Measurements from ENCODE around the gene REEP1. TPM values are rescaled to one million over a fixed set of nuclear protein-coding genes. Genes with fewer than 3 reads are reported as not detected.

REEP1 gene
- total and polyA plus RNA-seq, 9 of the 15 experiments (the other 6 are each of a cell fraction or from before 2014, with no cell fraction given) = 0.11 to 0.67 (median 0.13) TPM

- TF ChIP-seq, protein P1, sequence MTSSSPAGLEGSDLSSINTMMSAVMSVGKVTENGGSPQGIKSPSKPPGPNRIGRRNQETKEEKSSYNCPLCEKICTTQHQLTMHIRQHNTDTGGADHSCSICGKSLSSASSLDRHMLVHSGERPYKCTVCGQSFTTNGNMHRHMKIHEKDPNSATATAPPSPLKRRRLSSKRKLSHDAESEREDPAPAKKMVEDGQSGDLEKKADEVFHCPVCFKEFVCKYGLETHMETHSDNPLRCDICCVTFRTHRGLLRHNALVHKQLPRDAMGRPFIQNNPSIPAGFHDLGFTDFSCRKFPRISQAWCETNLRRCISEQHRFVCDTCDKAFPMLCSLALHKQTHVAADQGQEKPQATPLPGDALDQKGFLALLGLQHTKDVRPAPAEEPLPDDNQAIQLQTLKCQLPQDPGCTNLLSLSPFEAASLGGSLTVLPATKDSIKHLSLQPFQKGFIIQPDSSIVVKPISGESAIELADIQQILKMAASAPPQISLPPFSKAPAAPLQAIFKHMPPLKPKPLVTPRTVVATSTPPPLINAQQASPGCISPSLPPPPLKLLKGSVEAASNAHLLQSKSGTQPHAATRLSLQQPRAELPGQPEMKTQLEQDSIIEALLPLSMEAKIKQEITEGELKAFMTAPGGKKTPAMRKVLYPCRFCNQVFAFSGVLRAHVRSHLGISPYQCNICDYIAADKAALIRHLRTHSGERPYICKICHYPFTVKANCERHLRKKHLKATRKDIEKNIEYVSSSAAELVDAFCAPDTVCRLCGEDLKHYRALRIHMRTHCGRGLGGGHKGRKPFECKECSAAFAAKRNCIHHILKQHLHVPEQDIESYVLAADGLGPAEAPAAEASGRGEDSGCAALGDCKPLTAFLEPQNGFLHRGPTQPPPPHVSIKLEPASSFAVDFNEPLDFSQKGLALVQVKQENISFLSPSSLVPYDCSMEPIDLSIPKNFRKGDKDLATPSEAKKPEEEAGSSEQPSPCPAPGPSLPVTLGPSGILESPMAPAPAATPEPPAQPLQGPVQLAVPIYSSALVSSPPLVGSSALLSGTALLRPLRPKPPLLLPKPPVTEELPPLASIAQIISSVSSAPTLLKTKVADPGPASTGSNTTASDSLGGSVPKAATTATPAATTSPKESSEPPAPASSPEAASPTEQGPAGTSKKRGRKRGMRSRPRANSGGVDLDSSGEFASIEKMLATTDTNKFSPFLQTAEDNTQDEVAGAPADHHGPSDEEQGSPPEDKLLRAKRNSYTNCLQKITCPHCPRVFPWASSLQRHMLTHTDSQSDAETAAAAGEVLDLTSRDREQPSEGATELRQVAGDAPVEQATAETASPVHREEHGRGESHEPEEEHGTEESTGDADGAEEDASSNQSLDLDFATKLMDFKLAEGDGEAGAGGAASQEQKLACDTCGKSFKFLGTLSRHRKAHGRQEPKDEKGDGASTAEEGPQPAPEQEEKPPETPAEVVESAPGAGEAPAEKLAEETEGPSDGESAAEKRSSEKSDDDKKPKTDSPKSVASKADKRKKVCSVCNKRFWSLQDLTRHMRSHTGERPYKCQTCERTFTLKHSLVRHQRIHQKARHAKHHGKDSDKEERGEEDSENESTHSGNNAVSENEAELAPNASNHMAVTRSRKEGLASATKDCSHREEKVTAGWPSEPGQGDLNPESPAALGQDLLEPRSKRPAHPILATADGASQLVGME (CRISPR knock-in tag; IDR thresholded peaks at IDR 0.05) = no peak
- peak; percentile 48 for TF ChIP-seq CREM (IDR thresholded peaks at IDR 0.05; ENCODE audit: low read depth)
- peak; percentile 49 for TF ChIP-seq BHLHE40 (IDR thresholded peaks at IDR 0.05; ENCODE audit: low read length)
- peak; percentile 51; the same call in 1 of the 2 replicates for TF ChIP-seq FOSL1 (tag; conservative IDR thresholded peaks at IDR 0.05)
- peak; percentile 87 for TF ChIP-seq RFX1 (IDR thresholded peaks at IDR 0.05)
- peak; percentile 15; the same call in 1 of the 2 replicates for TF ChIP-seq REST (IDR thresholded peaks at IDR 0.05; ENCODE audit: borderline replicate concordance)
- TF ChIP-seq REST (CRISPR knock-in tag; IDR thresholded peaks at IDR 0.05; ENCODE audit: low read depth) = no peak
- TF ChIP-seq SMC3 (conservative IDR thresholded peaks at IDR 0.05; ENCODE audit: insufficient read depth, low read depth, low read length) = peak; percentile 25; the same call in 1 of the 2 replicates
- TF ChIP-seq ATF3 (IDR thresholded peaks at IDR 0.05) = peak; percentile 37; the same call in 1 of the 2 replicates
- TF ChIP-seq ATF3 (CRISPR knock-in tag; conservative IDR thresholded peaks at IDR 0.05) = no peak
- no peak for TF ChIP-seq ATF1 (CRISPR knock-in tag; IDR thresholded peaks at IDR 0.05)
- TF ChIP-seq ATF1 (tag; IDR thresholded peaks at IDR 0.05) = 0 out of 2 replicates have a peak, but pooled peaks have one; percentile 11
- TF ChIP-seq RCOR1 (IDR thresholded peaks at IDR 0.05; ENCODE audit: borderline replicate concordance in 1 of 2, low read depth in 2 of 2, low read length in 2 of 2) = peak in 1 of 2 experiments; percentile 11; a peak in 1 of 4 replicates
Observed at GRCh38 chr2:86249579-86250391, 87.6 kb downstream of the REEP1 start (continued).
